Stimulated activated CD4-positive, alpha-beta T cell treated with anti-CD3 and anti-CD28 coated beads, Interleukin-1b, Interleukin-23, amount 100 ng/mL, for 1 hour (primary cell): Measurements from ENCODE around the gene LHX2.

Experiments
- DNase-seq, 2 donors: peaks; one replicate each; pipeline ENCODE4 v3.0.0-alpha.2; 2020; ENCODE audit warnings: low read depth in 2 of 2

LHX2 gene

GRCh38 chr9:124013309-124014210 is 2.0 kb downstream of the LHX2 start:
- no peak for DNase-seq

- DNase-seq, result no peak
Observed at GRCh38 chr9:124014211-124014955, 2.8 kb downstream of the LHX2 start.

- no peak for DNase-seq
Observed at GRCh38 chr9:124014956-124015660, 3.5 kb downstream of the LHX2 start.

GRCh38 chr9:124015661-124016131 is 4.1 kb downstream of the LHX2 start:
- DNase-seq, result no peak

- no peak for DNase-seq
Observed at GRCh38 chr9:124016175-124017050, 4.8 kb downstream of the LHX2 start.

- DNase-seq, result no peak
Observed at GRCh38 chr9:124017051-124017928, 5.7 kb downstream of the LHX2 start.

- DNase-seq, result no peak
Observed at GRCh38 chr9:124017929-124018729, 6.6 kb downstream of the LHX2 start.

GRCh38 chr9:124018730-124019697 is 7.4 kb downstream of the LHX2 start:
- no peak for DNase-seq

GRCh38 chr9:124019771-124020519 is 8.4 kb downstream of the LHX2 start:
- no peak for DNase-seq

- DNase-seq, result no peak
Observed at GRCh38 chr9:124020520-124021384, 9.2 kb downstream of the LHX2 start.

GRCh38 chr9:124021385-124021769 is 9.8 kb downstream of the LHX2 start:
- DNase-seq, result no peak

- no peak for DNase-seq
Observed at GRCh38 chr9:124022201-124023121, 10.9 kb downstream of the LHX2 start.

GRCh38 chr9:124024107-124024506 is 12.5 kb downstream of the LHX2 start:
- no peak for DNase-seq

- DNase-seq, result no peak
Observed at GRCh38 chr9:124029617-124030016, 18.0 kb downstream of the LHX2 start.

- DNase-seq, result no peak
Observed at GRCh38 chr9:124030969-124031451, 19.4 kb downstream of the LHX2 start.
